Vagina (tissue), 2 donors: Measurements from ENCODE around the gene SLC39A11. TPM values are rescaled to one million over a fixed set of nuclear protein-coding genes. Genes with fewer than 3 reads are reported as not detected.

Experiments
- DNase-seq, 2 donors: peaks; one replicate each; pipeline ENCODE4 v3.0.0-alpha.2; 2017; ENCODE audit errors: extremely low spot score in 2 of 2
- H3K27ac ChIP-seq: fragments of 200-600 bp; sonication (generic); one replicate; pipeline ENCODE4 v1.5.1; 2019
- H3K27me3 ChIP-seq: fragments of 200-600 bp; sonication (generic); one replicate; pipeline ENCODE4 v1.5.1; 2019
- H3K36me3 ChIP-seq, 2 donors: fragments of 200-600 bp; sonication (generic); one replicate each; pipeline ENCODE4 v1.5.1; 2017 to 2019
- H3K4me1 ChIP-seq: fragments of 200-600 bp; sonication (generic); one replicate; pipeline ENCODE4 v1.5.1; 2019
- H3K4me3 ChIP-seq, 2 donors: fragments of 200-600 bp; sonication (generic); 1 replicate in 1 of 2; 2 replicates in 1 of 2; pipeline ENCODE4 v1.5.1; 2016 to 2019
- H3K9me3 ChIP-seq: fragments of 200-600 bp; sonication (generic); one replicate; pipeline ENCODE4 v1.5.1; 2019
- CTCF ChIP-seq, 3 experiments: fragments of 450-650 bp in 2 of 3; fragments of 200-600 bp in 1 of 3; sonication (generic) in 1 of 3; IDR thresholded peaks; one replicate each; pipeline ENCODE4 v1.5.1; 2017 to 2019; ENCODE audit warnings: antibody characterized with exemption in 3 of 3, mild to moderate bottlenecking in 2 of 3, moderate library complexity in 2 of 3
- POLR2A ChIP-seq, 2 donors: fragments of 450-650 bp; IDR thresholded peaks; one replicate each; pipeline ENCODE4 v1.6.1; 2017; ENCODE audit warnings: antibody characterized with exemption in 2 of 2, mild to moderate bottlenecking in 2 of 2, moderate library complexity in 2 of 2
- POLR2AphosphoS5 ChIP-seq, 2 donors: sonication (generic); formaldehyde crosslinking; IDR thresholded peaks; one replicate each; pipeline ENCODE4 v1.9.0; 2017; ENCODE audit warnings: antibody characterized with exemption in 2 of 2, mild to moderate bottlenecking in 2 of 2, low read depth in 1 of 2; ENCODE audit not compliant: insufficient read depth in 1 of 2
- intact Hi-C: fragments of 100-400 bp; cut with DNase I; formaldehyde crosslinking; loops from one replicate; pipeline ENCODE4 v1.15.1; 2023
- total RNA-seq: library from RNA; depleted of rRNA; stranded (reverse); fragments of >200 nt; gene quantifications from one replicate; pipeline ENCODE4 v1.2.3, GENCODE V29; 2016

SLC39A11 gene
- total RNA-seq, 1 donor from 2014 or later = 22.6 TPM

- H3K4me1 ChIP-seq = peaks cover 18% of the 10 kb centered on the region
These were observed 53.2 kb downstream of the SLC39A11 start for GRCh38 chr17:73039282-73039681.

GRCh38 chr17:73031472-73031871 is 61.0 kb downstream of the SLC39A11 start:
- DNase-seq = no peak
- Histone ChIP-seq H3K36me3 (no peaks in the 10 kb centered on the region), H3K4me1 (peaks cover 11% of the 10 kb centered on the region), H3K27ac (no peak overlapping the region), H3K9me3 (no peaks in the 10 kb centered on the region), H3K27me3 (no peaks in the 10 kb centered on the region), H3K4me3 (no peak overlapping the region)
- TF ChIP-seq POLR2AphosphoS5 (IDR thresholded peaks at IDR 0.05; ENCODE audit: insufficient read depth in 1 of 2, low read depth in 1 of 2) = no peak
- TF ChIP-seq POLR2A (IDR thresholded peaks at IDR 0.05) = no peak
- no peak for TF ChIP-seq CTCF (IDR thresholded peaks at IDR 0.05)
- intact Hi-C loops = no loop called here

More at GRCh38 chr17:73039282-73039681, 53.2 kb downstream of the SLC39A11 start:
- Histone ChIP-seq H3K4me3 (no peak overlapping the region), H3K36me3 (no peaks in the 10 kb centered on the region), H3K9me3 (no peaks in the 10 kb centered on the region), H3K27me3 (no peaks in the 10 kb centered on the region), H3K27ac (no peak overlapping the region)
- TF ChIP-seq CTCF (IDR thresholded peaks at IDR 0.05) = no peak
- no peak for TF ChIP-seq POLR2A (IDR thresholded peaks at IDR 0.05)
- no peak for TF ChIP-seq POLR2AphosphoS5 (IDR thresholded peaks at IDR 0.05; ENCODE audit: insufficient read depth in 1 of 2, low read depth in 1 of 2)
- no peak for DNase-seq
- intact Hi-C loops = no loop called here

- no peaks in the 10 kb centered on the region for H3K27me3 ChIP-seq
- intact Hi-C loops = no loop called here
- H3K27ac ChIP-seq = no peak overlapping the region
- DNase-seq = no peak
- peaks cover 11% of the 10 kb centered on the region for H3K4me1 ChIP-seq
- no peaks in the 10 kb centered on the region for H3K9me3 ChIP-seq
- no peaks in the 10 kb centered on the region for H3K36me3 ChIP-seq
- TF ChIP-seq POLR2AphosphoS5 (IDR thresholded peaks at IDR 0.05; ENCODE audit: insufficient read depth in 1 of 2, low read depth in 1 of 2) = no peak
- TF ChIP-seq CTCF (IDR thresholded peaks at IDR 0.05) = no peak
- no peak for TF ChIP-seq POLR2A (IDR thresholded peaks at IDR 0.05)
- no peak overlapping the region for H3K4me3 ChIP-seq
These were observed 61.5 kb downstream of the SLC39A11 start for GRCh38 chr17:73030995-73031394.

- no peak for DNase-seq
- Histone ChIP-seq H3K4me3 (no peak overlapping the region), H3K9me3 (no peaks in the 10 kb centered on the region), H3K36me3 (no peaks in the 10 kb centered on the region), H3K27me3 (no peaks in the 10 kb centered on the region), H3K27ac (no peak overlapping the region), H3K4me1 (peaks cover 11% of the 10 kb centered on the region)
- no peak for TF ChIP-seq POLR2AphosphoS5 (IDR thresholded peaks at IDR 0.05; ENCODE audit: insufficient read depth in 1 of 2, low read depth in 1 of 2)
- TF ChIP-seq POLR2A (IDR thresholded peaks at IDR 0.05) = no peak
- TF ChIP-seq CTCF (IDR thresholded peaks at IDR 0.05) = no peak
- intact Hi-C loops = no loop called here
These were observed 62.0 kb downstream of the SLC39A11 start for GRCh38 chr17:73030501-73030921.

GRCh38 chr17:73029991-73030390 is 62.5 kb downstream of the SLC39A11 start:
- Histone ChIP-seq H3K4me3 (no peak overlapping the region), H3K9me3 (no peaks in the 10 kb centered on the region), H3K27ac (no peak overlapping the region), H3K36me3 (no peaks in the 10 kb centered on the region), H3K4me1 (peaks cover 11% of the 10 kb centered on the region), H3K27me3 (no peaks in the 10 kb centered on the region)
- DNase-seq = no peak
- TF ChIP-seq CTCF (IDR thresholded peaks at IDR 0.05) (no peak), POLR2A (IDR thresholded peaks at IDR 0.05) (no peak), POLR2AphosphoS5 (IDR thresholded peaks at IDR 0.05; ENCODE audit: insufficient read depth in 1 of 2, low read depth in 1 of 2) (no peak)
- intact Hi-C loops = no loop called here
